HepG2 (cell line): ENCODE data around the gene USP7. TPM values are rescaled to one million over a fixed set of nuclear protein-coding genes. Genes with fewer than 3 reads are reported as not detected.
A peak's percentile ranks its signal among the peaks of the same experiment; 100 is the strongest.

Experiments used
- ATAC-seq: fragments of 200-7000 bp; cut with Tn5 transposase; 3 replicates; pipeline ENCODE4 v1.9.1; 2020; ENCODE audit warnings: mild to moderate bottlenecking, moderate library complexity
- BruUV-seq: library from RNA; stranded (reverse); fragments of 400-500 nt; replicated peaks from 2 replicates; lab custom pipeline; 2021; lab: Mats Ljungman, UMichigan
- CTCF ChIA-PET: fragments of 300-600 bp; formaldehyde crosslinking; extraction: SDS; loops from one replicate; lab custom pipeline; 2021; ENCODE audit warnings: low total read pairs, inconsistent platforms, low intra/inter-chr PET ratio; lab: Yijun Ruan, JAX
- POLR2A ChIA-PET: fragments of 350-600 bp; sonication (Branson Sonifier 250); formaldehyde crosslinking; loops from one replicate; lab custom pipeline; 2020; ENCODE audit warnings: antibody characterized with exemption, inconsistent platforms; lab: Yijun Ruan, JAX
- DNase-seq: peaks from one replicate; pipeline ENCODE4 v3.0.0-alpha.2; 2015; ENCODE audit warnings: low spot score
- FAIRE-seq: peaks from 3 replicates; lab custom pipeline; 2011; peaks lifted over from hg19 to GRCh38; lab: Jason Lieb, UNC
- H2AFZ ChIP-seq: one replicate; pipeline ENCODE4 v1.6.1; 2011; ENCODE audit warnings: low read length, inconsistent platforms
- H3K27ac ChIP-seq: fragments of 300-600 bp; 3 replicates; pipeline ENCODE4 v1.8.0; 2011; ENCODE audit warnings: mixed run types, mild to moderate bottlenecking, mixed read lengths, low read length, inconsistent platforms; ENCODE audit not compliant: insufficient read depth; ENCODE audit errors: extremely low read length
- H3K27me3 ChIP-seq, 2 experiments: fragments of 200-600 bp in 1 of 2; 2 replicates in 1 of 2; 3 replicates in 1 of 2; pipeline versions ENCODE4 v1.6.0 to v1.8.0; 2011; ENCODE audit warnings: low read length in 2 of 2, mild to moderate bottlenecking in 2 of 2, moderate library complexity in 2 of 2, inconsistent platforms in 1 of 2; ENCODE audit not compliant: insufficient read depth in 2 of 2, control insufficient read depth in 1 of 2
- H3K36me3 ChIP-seq, 2 experiments: fragments of 200-600 bp in 1 of 2; replicated peaks in 1 of 2; 2 replicates in 1 of 2; 3 replicates in 1 of 2; pipeline versions ENCODE4 v1.5.1 to v1.8.0; 2011; ENCODE audit warnings: low read length in 2 of 2, inconsistent platforms in 1 of 2; ENCODE audit not compliant: insufficient read depth in 2 of 2, control insufficient read depth in 1 of 2
- H3K4me1 ChIP-seq: 2 replicates; pipeline ENCODE4 v1.5.1; 2012; ENCODE audit warnings: low read length, inconsistent platforms; ENCODE audit not compliant: insufficient read depth
- H3K4me2 ChIP-seq: 2 replicates; pipeline ENCODE4 v1.6.0; 2011; ENCODE audit warnings: low read depth, low read length, inconsistent platforms
- H3K4me3 ChIP-seq, 3 experiments: fragments of 200-600 bp in 1 of 3; sonication (generic), shearing (Covaris generic) in 1 of 3; replicated peaks in 1 of 3; 2 replicates each; pipeline ENCODE4 v1.5.1; 2011 to 2016; ENCODE audit warnings: low read length in 3 of 3, inconsistent platforms in 2 of 3, low read depth in 2 of 3, mild to moderate bottlenecking in 2 of 3, control low read depth in 1 of 3, mixed read lengths in 1 of 3; ENCODE audit not compliant: insufficient read depth in 1 of 3
- H3K79me2 ChIP-seq: one replicate; pipeline ENCODE4 v1.6.1; 2011; ENCODE audit warnings: low read length, inconsistent platforms; ENCODE audit not compliant: insufficient read depth
- H3K9ac ChIP-seq: 2 replicates; pipeline ENCODE4 v1.6.0; 2011; ENCODE audit warnings: mild to moderate bottlenecking, low read depth, low read length, inconsistent platforms; ENCODE audit not compliant: insufficient read depth
- H3K9me3 ChIP-seq: 2 replicates; pipeline ENCODE4 v1.5.1; 2012; ENCODE audit warnings: mild to moderate bottlenecking, low read length
- H4K20me1 ChIP-seq: 2 replicates; pipeline ENCODE4 v1.6.0; 2011; ENCODE audit warnings: inconsistent platforms, mild to moderate bottlenecking, low read length, moderate library complexity; ENCODE audit not compliant: insufficient read depth
- AGO2 ChIP-seq: fragments of 200-400 bp; formaldehyde crosslinking; optimal IDR thresholded peaks from 2 replicates; pipeline ENCODE3; 2017; ENCODE audit warnings: mild to moderate bottlenecking, low read depth, low read length, moderate library complexity
- ESRRA ChIP-seq: sonication (generic); formaldehyde crosslinking; IDR thresholded peaks from 2 replicates; pipeline ENCODE4 v1.5.1; 2020; ENCODE audit warnings: mild to moderate bottlenecking, low read depth, missing genetic modification reagents
- FOXP4 ChIP-seq: sonication (generic); formaldehyde crosslinking; IDR thresholded peaks from 2 replicates; pipeline ENCODE4 v1.4.0; 2020; ENCODE audit warnings: missing genetic modification reagents
- HDAC6 ChIP-seq: fragments of 200-600 bp; sonication (generic); IDR thresholded peaks from 2 replicates; pipeline ENCODE4 v1.7.0; 2017; ENCODE audit warnings: mild to moderate bottlenecking, antibody characterized with exemption, low read length, low read depth
- IKZF4 ChIP-seq: sonication (generic); formaldehyde crosslinking; IDR thresholded peaks from 2 replicates; pipeline ENCODE4 v1.5.1; 2020; ENCODE audit warnings: borderline replicate concordance, mild to moderate bottlenecking, low read depth, missing genetic modification reagents; ENCODE audit errors: not compliant biosample characterization
- JUN ChIP-seq: sonication (generic); formaldehyde crosslinking; IDR thresholded peaks from 2 replicates; pipeline ENCODE4 v1.4.0; 2020; ENCODE audit warnings: mild to moderate bottlenecking, missing genetic modification reagents
- KMT2A ChIP-seq: sonication (generic); formaldehyde crosslinking; IDR thresholded peaks from 2 replicates; pipeline ENCODE4 v1.4.0; 2020; ENCODE audit warnings: missing genetic modification reagents
- POLR2AphosphoS2 ChIP-seq: IDR thresholded peaks from 2 replicates; pipeline ENCODE4 v1.6.1; 2011; ENCODE audit warnings: low read depth, low read length, improper control_type of control experiment
- RBAK ChIP-seq: sonication (generic); formaldehyde crosslinking; IDR thresholded peaks from 2 replicates; pipeline ENCODE4 v1.5.1; 2020; ENCODE audit warnings: mild to moderate bottlenecking, missing genetic modification reagents
- RBM22 ChIP-seq: fragments of 200-400 bp; formaldehyde crosslinking; optimal IDR thresholded peaks from 2 replicates; pipeline ENCODE3; 2017; ENCODE audit warnings: mild to moderate bottlenecking, low read length, moderate library complexity
- TSC22D2 ChIP-seq: sonication (generic); formaldehyde crosslinking; IDR thresholded peaks from 2 replicates; pipeline ENCODE4 v1.5.1; 2020; ENCODE audit warnings: missing genetic modification reagents, mild to moderate bottlenecking, borderline replicate concordance
- ZNF224 ChIP-seq: sonication (generic); formaldehyde crosslinking; IDR thresholded peaks from 2 replicates; pipeline ENCODE4 v1.5.0; 2020; ENCODE audit warnings: mild to moderate bottlenecking, missing genetic modification reagents
- ZNF446 ChIP-seq: sonication (generic); formaldehyde crosslinking; IDR thresholded peaks from 2 replicates; pipeline ENCODE4 v1.5.0; 2020; ENCODE audit warnings: mild to moderate bottlenecking, missing genetic modification reagents
- ZNF883 ChIP-seq: sonication (generic); formaldehyde crosslinking; IDR thresholded peaks from 2 replicates; pipeline ENCODE4 v1.5.1; 2020; ENCODE audit warnings: mild to moderate bottlenecking, missing genetic modification reagents; ENCODE audit errors: not compliant biosample characterization
- ZSCAN31 ChIP-seq: sonication (generic); formaldehyde crosslinking; IDR thresholded peaks from 2 replicates; pipeline ENCODE4 v1.5.0; 2020; ENCODE audit warnings: low read depth, mild to moderate bottlenecking, missing genetic modification reagents
- WGBS: methylation state at CpG from one replicate; pipeline ENCODE4 v1.1.6; 2017; ENCODE audit warnings: low lambda C conversion rate; 5-methylcytosine and 5-hydroxymethylcytosine counted together
- in situ Hi-C: cut with HindIII; loops from 2 replicates; pipeline ENCODE4 v1.10.0; 2017; ENCODE audit warnings: low pct_unique_long_range_greater_than_20kb; ENCODE audit not compliant: extremely low pct_ligation_motif_present
- intact Hi-C: fragments of 100-400 bp; cut with micrococcal nuclease; formaldehyde crosslinking; loops from one replicate; pipeline ENCODE4 v1.10.0; 2022; ENCODE audit not compliant: unreplicated experiment
- polyA plus RNA-seq, 8 experiments: library from polyadenylated mRNA; depleted of rRNA in 3 of 8; stranded (reverse) in 7 of 8; unstranded in 1 of 8; fragments of >200 nt; fragmentation: Illumina TruSeq in 4 of 8; extraction: Trizol in 4 of 8; gene quantifications; 2 replicates each; pipeline versions ENCODE4 v1.2.1 to v1.2.3, GENCODE V29; 2011 to 2016; ENCODE audit warnings: low read depth in 4 of 8, missing spikeins in 1 of 8, mixed read lengths in 1 of 8; ENCODE audit not compliant: insufficient read depth in 1 of 8
- total RNA-seq, 5 experiments: library from RNA; depleted of rRNA; stranded (reverse); fragments of >200 nt; fragmentation: Illumina TruSeq; extraction: Trizol; gene quantifications; 2 replicates each; pipeline ENCODE4 v1.2.3, GENCODE V29; 2016; ENCODE audit warnings: low read depth in 1 of 5

Gene USP7
- total and polyA plus RNA-seq, 2 of the 13 experiments (the other 11 are each of a cell fraction or from before 2014, with no cell fraction given) = 52.5 to 173 TPM

GRCh38 chr16:8898660-8899318 lies 64.9 kb downstream of the USP7 start:
- Histone ChIP-seq H3K79me2 (no peaks in the 10 kb centered on the region), H2AFZ (no peak overlapping the region), H4K20me1 (no peaks in the 10 kb centered on the region), H3K9me3 (no peaks in the 10 kb centered on the region), H3K4me1 (no peaks in the 10 kb centered on the region), H3K4me3 (no peak overlapping the region), H3K4me2 (no peak overlapping the region), H3K36me3 (peaks cover 65 to 96% of the 10 kb centered on the region in 2 experiments), H3K9ac (no peak overlapping the region), H3K27me3 (no peaks in the 10 kb centered on the region), H3K27ac (no peak overlapping the region)
- ChIA-PET POLR2A (no interaction called here), CTCF (no interaction called here)
- TF ChIP-seq ZNF883 (CRISPR knock-in tag) (no peak), ZSCAN31 (CRISPR knock-in tag) (no peak), JUN (no peak), ZNF446 (CRISPR knock-in tag) (no peak), RBM22 (peak; percentile 97)
- ATAC-seq (no peak), FAIRE-seq (no peak), DNase-seq (no peak)
- 95% methylated on average over 3 of the region's 3 CpGs for WGBS
- no TSS peak for BruUV-seq
- intact Hi-C loops = no loop called here
- in situ Hi-C loops = loop anchor here (25.0 kb wide), 1 partner anchor 236 kb away; the partner anchor contains the start of gene ABAT

- FAIRE-seq = no peak
- in situ Hi-C loops = loop anchor here (25.0 kb wide), 1 partner anchor 233 kb away; the partner anchor contains the start of gene ABAT
- DNase-seq = no peak
- CTCF ChIA-PET = no interaction called here
- Histone ChIP-seq H3K36me3 (peaks cover 72 to 91% of the 10 kb centered on the region in 2 experiments), H3K27me3 (no peaks in the 10 kb centered on the region), H4K20me1 (no peaks in the 10 kb centered on the region), H3K4me2 (no peak overlapping the region), H3K4me3 (no peak overlapping the region), H3K27ac (no peak overlapping the region), H3K4me1 (no peaks in the 10 kb centered on the region), H3K9ac (no peak overlapping the region), H3K9me3 (no peaks in the 10 kb centered on the region), H3K79me2 (no peaks in the 10 kb centered on the region), H2AFZ (no peak overlapping the region)
- BruUV-seq = no TSS peak
- intact Hi-C loops = no loop called here
- POLR2A ChIA-PET = interaction anchor here (0.7 kb wide), 1 partner anchor 26 kb away, joined by 3 read pairs; the partner anchor contains the start of gene CARHSP1
- WGBS = 98% methylated on average over 21 of the region's 21 CpGs
- no peak for ATAC-seq
- TF ChIP-seq FOXP4 = no peak
- TF ChIP-seq ESRRA (CRISPR knock-in tag) = no peak
- no peak for TF ChIP-seq TSC22D2 (CRISPR knock-in tag)
- TF ChIP-seq IKZF4 (CRISPR knock-in tag) = no peak
- TF ChIP-seq RBAK (CRISPR knock-in tag) = no peak
- peak; percentile 40 for TF ChIP-seq AGO2
- no peak for TF ChIP-seq KMT2A (CRISPR knock-in tag)
- no peak for TF ChIP-seq HDAC6
- TF ChIP-seq POLR2AphosphoS2 = 0 out of 2 replicates have a peak, but pooled peaks have one; percentile 35
- TF ChIP-seq ZNF224 (CRISPR knock-in tag) = no peak
Observed at GRCh38 chr16:8894736-8895334, 68.9 kb downstream of the USP7 start.
